Measurements from ENCODE around the gene SOAT2.

DNA sequence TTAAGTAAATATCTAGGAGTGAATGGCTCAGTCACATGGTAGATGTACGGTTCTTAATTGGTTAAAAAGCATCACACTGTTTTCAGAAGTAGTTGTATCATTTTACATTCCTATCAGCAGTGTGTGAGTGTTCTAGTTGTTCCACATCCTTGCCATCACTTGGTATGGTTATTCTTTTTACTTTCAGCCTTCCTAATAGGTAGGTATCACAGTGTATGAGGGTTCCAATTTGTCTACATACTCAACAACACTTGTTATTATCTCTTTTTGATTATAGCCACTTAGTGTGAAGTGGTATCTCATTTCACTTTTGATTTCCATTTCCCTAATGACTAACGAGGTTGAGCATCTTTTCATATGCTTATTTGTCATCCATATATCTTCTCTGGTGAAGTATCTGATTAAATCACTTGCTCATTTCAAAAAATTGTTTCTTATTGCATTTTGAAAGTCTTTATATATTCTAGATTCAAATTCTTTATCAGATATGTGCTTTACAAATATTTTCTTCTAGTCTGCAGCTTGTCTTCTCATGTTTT is 20.6 kb upstream of the SOAT2 start:
- TF ChIP-seq CTCF (IDR thresholded peaks at IDR 0.05) = no peak
- no peak for TF ChIP-seq EZH2phosphoT487 (IDR thresholded peaks at IDR 0.05)
